C4-2B (cell line): Measurements from ENCODE around the gene PTCH1.

ENCODE experiments used
- ZFX ChIP-seq: fragments of 450-650 bp; IDR thresholded peaks from 2 replicates; pipeline ENCODE4 v1.6.1; 2017
- TF ChIP-seq, protein P1 (sequence below): fragments of 450-650 bp; conservative IDR thresholded peaks from 2 replicates; pipeline ENCODE4 v1.5.1; 2017; ENCODE audit warnings: mild to moderate bottlenecking

- TF ChIP-seq, protein P1, sequence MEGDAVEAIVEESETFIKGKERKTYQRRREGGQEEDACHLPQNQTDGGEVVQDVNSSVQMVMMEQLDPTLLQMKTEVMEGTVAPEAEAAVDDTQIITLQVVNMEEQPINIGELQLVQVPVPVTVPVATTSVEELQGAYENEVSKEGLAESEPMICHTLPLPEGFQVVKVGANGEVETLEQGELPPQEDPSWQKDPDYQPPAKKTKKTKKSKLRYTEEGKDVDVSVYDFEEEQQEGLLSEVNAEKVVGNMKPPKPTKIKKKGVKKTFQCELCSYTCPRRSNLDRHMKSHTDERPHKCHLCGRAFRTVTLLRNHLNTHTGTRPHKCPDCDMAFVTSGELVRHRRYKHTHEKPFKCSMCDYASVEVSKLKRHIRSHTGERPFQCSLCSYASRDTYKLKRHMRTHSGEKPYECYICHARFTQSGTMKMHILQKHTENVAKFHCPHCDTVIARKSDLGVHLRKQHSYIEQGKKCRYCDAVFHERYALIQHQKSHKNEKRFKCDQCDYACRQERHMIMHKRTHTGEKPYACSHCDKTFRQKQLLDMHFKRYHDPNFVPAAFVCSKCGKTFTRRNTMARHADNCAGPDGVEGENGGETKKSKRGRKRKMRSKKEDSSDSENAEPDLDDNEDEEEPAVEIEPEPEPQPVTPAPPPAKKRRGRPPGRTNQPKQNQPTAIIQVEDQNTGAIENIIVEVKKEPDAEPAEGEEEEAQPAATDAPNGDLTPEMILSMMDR = no peak
- TF ChIP-seq ZFX = no peak
Measured at GRCh38 chr9:95552814-95553546, 36.2 kb upstream of the PTCH1 start.
